Hypothalamus (tissue), 51 donors: ENCODE measurements around the gene ITGAV.

ENCODE experiments used
- DNase-seq, 51 donors: peaks; one replicate each; lab custom pipeline; 2025; lab: John Stamatoyannopoulos, UW

The ITGAV gene

DNA sequence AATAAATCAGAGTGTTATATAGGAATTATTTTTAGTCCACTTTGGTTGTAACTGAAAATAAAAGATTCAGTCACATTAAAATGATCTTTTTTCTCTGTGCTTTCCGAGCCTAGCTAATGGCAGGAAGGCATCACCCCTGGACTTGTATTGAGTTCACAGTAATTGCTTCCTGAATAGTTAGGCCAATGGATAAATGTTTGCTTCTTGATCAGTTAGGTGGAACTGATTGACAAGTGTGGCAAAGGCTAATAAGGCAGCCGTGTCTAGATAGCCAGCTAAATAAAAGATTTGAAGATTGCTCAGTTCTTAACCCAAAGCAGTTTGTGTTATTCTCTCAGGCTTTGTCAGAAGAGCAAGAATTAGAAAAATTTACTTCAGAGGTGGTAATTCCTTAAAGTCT lies 124.8 kb downstream of the ITGAV start:
- no peak for DNase-seq

DNA sequence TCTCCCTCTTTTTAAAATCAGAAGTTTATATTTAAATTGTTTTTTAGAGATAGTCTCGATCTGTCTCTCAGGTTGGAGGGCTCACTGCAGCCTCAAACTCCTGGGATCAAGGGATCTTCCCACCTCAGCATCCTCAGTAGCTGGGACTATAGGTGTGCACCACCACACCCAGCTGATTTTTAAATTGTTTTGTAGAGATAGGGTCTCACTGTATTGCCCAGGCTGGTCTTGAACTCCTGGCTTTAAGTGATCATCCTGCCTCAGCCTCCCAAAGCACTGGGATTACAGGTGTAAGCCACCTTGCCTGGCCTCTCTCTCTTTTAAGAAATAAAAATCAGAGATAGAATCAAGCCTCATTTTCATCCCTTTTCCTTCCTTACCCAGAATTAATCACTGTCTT lies 126.1 kb downstream of the ITGAV start:
- DNase-seq, result no peak

DNA sequence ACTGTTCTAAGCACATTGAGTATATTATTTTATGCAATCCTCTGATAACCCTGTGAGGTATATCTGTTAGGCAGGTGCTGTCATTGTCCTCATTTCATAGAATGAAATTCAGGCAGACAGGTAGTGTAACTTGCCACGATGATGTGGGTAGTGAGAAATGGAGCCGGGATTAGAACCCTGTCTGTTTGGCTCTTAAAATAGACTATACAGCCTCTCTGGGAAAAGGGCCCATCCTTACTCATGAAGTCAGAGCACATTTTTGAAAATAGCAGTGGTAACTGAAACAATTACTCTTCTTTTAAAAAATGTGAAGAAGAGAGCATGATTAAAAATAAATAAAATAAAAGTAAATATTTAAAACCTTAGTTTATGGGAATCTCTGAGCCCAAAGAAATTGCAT lies 127.0 kb downstream of the ITGAV start:
- DNase-seq, result no peak

DNA sequence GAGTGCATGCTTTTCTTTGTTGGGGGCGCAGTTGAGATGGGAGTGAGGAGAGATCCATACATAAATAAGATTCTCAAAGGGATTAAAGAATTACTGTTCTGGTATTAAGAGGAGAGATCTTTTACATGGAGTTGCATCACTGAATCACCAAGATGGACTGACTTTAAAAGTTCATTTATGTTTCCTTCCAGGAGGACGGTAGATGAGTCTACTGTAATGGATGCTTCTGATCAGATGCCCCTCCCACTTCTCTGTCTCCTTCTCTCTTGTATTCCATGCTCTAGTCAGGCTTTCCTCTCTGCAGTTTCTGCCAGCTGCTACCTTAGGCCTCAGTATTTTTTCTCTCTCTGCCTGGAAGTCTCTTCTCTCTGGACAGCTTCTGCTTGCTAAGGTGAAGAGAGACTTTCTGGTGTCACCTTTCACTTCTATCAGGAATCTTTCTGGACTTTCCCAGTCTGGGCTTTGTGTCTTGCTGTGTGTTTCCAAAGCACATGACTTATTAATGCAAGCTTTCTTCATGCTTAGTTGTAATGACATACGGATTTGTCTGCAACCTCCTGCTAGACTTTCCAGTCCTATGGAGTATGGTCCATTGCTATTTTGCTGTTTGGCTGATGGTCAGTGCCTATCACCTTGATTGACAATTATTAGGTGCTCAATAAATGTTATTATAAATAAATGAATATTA lies 127.6 kb downstream of the ITGAV start:
- DNase-seq, result peak in 1 of 51 donors; percentile 20

DNA sequence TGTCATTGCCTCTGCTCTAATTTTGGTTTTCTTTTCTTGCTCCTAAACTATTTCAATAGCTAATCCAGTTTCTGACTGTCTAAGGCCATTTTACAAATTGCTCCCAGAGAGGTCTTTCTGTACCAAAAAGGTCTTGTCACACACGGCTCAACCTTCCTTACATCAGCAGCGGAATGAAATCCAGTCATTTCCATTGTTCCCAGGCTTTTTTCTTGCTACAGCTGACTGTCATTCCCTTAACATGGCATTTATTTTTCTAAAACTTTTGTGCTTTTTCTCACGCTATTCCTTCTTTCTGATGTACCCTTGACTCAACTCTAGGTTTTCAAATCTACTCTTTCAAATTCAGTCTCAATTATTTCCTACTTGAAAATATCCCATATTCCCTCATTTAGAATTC lies 128.3 kb downstream of the ITGAV start:
- DNase-seq, result no peak

DNA sequence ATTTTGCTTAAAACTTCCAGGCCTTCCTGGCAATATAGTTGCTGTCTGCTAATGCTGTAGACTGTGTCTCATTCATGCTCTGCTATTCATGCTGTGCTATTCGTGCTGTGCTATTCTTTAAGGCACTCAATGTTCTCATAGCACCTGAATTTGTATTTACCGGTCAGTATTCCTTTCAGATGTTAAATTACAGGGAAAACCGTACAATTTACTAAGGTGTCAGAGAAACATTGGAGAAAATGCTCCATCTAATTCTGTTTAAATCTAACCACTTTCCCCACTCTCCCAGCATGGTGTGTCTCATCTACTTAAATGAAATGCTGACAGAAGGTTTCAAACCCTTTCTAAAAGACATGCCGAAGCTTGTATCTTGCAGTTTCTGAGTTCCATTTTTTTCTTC lies 129.0 kb downstream of the ITGAV start:
- peak in 1 of 51 donors; percentile 39 for DNase-seq

DNA sequence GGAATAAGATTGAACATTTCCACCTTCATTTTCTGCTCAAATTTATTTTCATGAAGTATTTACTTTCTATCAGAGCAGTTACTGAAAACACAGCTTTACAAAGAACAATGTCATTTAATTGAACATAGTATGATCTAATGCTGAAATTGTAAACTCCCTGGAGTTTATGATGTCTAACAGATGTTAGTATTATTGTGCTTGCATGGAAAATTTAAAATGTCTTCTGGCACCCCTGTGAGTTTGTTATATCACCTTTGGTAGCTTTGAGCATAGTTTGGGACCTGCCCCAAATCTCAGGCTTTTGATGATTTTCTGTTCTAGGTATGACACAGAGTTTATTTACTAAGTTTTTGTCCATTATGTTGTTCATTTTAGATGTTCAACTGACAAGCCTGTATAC lies 132.1 kb downstream of the ITGAV start:
- DNase-seq, result no peak

DNA sequence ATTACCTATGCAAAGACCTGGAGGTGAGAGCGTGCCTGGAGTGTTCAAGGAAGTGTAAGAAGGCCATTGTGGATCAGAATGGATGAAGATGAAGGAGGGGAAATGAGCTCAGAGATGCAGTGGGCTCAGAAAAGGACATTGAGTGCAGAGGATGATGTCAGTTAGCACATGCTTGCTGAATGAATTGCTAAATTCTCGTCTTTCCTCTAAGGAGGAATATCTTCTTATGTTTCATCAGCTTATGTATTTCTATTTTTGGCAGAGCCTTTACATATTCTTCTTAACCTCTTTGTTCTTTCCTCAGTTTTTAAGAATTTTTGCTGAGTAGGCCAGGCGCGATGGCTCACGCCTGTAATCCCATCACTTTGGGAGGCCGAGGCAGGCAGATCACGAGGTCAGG lies 134.9 kb downstream of the ITGAV start:
- DNase-seq, result no peak

DNA sequence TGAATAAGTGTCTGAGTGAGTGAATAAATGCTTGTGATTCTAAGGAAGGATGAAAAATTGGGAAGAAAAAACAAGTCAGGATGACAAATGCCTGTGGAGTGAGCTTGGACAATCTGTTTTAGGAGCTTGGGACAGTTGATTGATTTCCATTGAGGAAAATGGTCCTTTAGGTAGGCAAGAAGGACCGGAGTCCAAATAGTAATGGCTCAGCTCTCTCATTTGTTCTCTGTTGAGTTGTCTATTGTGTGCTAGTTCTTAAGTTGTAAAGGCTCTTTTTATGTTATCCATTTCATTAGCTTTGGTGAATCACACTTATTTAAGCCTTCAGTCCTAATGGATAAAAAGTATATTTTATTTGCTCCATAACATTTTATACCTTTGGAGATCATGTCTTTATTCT lies 135.9 kb downstream of the ITGAV start:
- no peak for DNase-seq

DNA sequence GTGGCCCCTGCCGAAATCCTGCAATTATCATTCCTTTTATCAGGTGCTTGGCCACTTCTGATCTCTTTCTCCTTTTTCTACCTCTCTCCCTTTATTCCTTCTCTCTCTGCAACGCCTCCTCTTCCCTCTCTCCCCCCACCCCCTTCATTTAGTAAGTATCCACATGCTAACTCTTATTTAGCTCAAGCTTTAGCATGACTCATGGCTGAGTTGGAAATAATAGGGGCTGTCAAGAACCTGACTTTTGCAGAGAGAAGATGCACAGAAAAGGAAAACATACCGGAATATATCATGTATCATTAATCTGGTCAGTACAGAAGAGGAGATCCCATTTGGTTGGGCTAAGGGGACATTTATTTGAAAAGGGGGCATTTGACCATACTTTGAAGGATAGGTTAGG lies 137.1 kb downstream of the ITGAV start:
- DNase-seq, result peak in 1 of 51 donors; percentile 27

DNA sequence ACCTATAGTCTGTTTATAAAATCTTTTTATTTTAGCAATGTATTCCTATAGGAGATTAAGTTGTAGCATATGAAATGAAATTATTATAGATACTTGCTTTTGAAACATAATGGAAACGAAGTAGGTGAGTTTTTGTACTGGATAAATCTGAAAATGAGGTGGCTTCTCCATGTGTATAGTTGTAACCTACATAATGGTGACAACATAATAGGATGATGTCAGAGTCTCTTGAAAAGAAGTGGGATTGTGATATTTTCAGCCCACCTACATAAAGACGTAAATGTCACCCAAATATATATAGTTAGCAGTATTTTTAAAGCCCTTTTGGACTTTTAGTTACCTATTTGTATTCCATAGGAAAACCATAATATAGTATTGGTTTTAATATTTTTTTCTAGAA lies 138.8 kb downstream of the ITGAV start:
- no peak for DNase-seq
